GM18505 (cell line): ENCODE data around the gene DUSP15.
"Not testable (repeated sequence)": the region's sequence is repeated elsewhere in the genome, so short reads cannot be mapped to it uniquely, and the experiment has no call there.

Experiments
- ATAC-seq: cut with Tn5 transposase; IDR thresholded peaks from one replicate; pipeline ENCODE4 v1.9.1; 2021; ENCODE audit not compliant: unreplicated experiment
- POLR2A ChIP-seq: IDR thresholded peaks from 4 replicates; pipeline ENCODE4 v1.6.1; 2011; ENCODE audit warnings: borderline replicate concordance; ENCODE audit not compliant: insufficient read depth, insufficient read length; ENCODE audit errors: extremely low read depth

DUSP15 gene, protein sequence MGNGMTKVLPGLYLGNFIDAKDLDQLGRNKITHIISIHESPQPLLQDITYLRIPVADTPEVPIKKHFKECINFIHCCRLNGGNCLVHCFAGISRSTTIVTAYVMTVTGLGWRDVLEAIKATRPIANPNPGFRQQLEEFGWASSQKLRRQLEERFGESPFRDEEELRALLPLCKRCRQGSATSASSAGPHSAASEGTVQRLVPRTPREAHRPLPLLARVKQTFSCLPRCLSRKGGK

DNA sequence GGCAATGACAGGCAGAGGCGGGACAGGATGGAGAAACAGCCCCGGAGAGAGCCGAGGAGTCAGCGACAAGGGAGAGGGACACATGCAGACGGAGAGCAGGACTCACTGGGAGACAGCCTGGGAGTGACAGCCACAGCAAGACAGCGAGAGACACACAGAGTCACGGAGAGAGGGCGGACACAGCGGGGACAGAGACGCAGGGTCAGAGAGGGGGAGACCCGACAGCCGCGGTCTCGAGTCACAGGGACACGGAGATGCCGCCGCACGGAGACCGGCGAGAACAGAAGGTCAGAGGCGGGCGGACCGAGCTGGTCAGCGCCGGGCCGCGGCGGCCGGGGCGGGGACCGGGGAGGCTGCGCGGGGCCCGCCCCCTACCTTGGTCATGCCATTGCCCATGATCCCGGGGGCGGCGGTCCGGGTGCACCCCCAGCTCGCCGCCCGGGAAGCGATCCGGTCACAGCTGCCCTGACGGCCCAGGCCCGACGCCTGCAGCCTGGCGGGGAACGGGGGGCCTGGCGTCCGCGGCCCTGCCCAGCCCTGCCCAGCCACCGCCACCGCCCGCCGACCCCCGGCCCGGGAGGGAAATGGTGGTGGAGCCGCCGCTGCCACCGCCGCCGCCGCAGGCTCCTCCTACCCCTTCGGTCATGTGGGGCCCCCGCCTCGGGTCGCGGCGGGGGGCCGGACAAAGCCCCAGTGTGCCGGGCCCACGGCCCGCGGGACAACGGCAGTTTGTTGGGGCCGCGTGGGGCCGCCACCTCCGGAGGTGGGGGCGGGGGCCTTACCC lies at the start of gene DUSP15, which contains the start of gene TTLL9:
Gene DUSP15 (minus strand): TSS at position 586 of the 784 bp plus-strand sequence. CDS start 190 bp downstream, at position 396.
Gene TTLL9 (plus strand): TSS at position 693 of the 784 bp plus-strand sequence. CDS start 493 bp downstream, outside the sequence.
- TF ChIP-seq POLR2A = no peak
- ATAC-seq = no peak

DNA sequence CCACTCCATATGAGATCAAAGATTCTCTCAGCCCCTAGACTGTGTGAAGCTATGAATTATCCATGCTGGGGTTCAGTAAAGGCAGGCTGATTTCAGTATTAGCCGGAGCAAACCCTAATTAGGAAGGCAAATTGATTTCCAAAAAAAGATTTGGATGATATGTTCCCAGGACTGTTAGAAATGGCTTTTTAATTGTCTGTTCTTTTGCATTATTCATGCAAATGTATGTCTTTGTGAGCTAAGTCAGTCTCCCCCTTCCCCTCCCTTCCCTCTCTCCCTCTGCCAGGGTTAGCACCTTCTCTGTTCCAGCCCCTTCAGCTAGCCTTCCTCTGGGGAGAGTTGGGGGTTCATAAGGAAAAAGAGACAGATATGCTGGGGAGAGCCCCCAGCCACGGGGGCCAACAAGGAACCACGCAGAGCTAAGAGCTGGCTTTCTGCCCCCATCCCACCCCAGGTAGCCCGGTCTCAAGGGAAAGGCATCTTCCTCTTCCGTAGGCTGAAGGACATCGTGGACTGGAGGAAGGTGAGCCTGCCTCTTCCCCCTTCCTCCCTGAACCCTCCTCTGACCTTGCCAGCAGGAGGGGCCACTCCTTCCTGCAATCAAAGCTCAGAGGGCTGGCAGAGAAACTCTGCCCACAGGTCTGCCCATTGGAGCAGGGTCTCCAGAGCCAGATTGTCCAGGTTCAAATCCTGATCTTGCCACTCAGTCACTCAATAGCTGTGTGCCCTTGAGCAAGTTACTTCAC lies 49.3 kb upstream of the DUSP15 start:
- no peak for ATAC-seq
- TF ChIP-seq POLR2A = no peak

DNA sequence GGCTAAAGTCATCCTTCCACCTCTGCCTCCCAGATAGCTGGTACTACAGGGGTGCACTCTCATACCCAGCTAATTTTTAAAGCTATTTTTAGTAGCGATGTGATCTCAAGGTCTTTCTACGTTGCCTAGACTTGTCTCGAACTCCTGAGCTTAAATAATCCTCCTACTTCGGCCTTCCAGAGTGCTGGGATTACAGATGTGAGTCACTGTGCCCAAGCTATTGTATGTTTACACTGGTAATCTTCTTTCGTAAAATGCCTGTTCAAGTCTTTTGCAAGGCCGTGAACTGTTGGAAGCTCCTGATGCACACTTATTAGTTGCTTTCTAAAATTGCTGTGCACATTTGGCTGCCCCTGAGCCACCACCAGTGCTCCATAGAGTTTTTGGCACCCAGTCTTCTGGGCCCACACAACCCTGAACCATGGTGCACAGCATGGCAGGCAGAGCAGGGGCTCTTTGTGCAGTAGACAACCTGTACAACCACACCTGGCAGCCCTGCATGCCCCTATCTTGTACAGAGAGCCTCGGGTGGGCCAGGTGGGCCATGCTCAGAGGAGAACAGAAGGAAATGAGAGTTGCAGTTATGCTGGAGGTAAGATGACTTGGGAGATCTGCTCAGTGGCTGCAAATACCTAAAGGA lies 48.3 kb upstream of the DUSP15 start:
- ATAC-seq = no peak

DNA sequence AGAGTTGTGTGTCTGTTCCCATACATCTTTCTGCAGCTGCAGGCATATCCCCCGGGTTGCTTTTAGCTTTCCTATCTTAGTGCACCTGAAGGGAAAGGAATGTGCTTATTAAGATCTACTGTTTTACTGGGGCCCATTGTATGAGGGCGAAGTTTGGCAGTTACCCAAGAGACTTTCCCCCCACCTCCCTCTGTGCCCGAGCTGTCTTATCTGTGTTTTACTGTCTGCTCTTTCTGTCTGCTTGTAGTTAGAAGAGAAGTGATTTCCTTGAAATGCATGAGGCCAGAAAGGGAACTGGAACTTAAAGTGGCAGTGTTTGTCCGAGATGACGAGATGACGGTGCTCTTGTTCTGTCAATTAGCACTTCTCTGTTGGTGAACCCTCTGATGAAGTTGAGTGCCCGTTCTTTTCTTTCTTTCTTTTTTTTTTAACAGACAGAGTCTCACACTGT lies 47.7 kb upstream of the DUSP15 start:
- not testable (repeated sequence) for ATAC-seq

More for the DNA sequence above, 48.3 kb upstream of the DUSP15 start:
- no peak for TF ChIP-seq POLR2A

DNA sequence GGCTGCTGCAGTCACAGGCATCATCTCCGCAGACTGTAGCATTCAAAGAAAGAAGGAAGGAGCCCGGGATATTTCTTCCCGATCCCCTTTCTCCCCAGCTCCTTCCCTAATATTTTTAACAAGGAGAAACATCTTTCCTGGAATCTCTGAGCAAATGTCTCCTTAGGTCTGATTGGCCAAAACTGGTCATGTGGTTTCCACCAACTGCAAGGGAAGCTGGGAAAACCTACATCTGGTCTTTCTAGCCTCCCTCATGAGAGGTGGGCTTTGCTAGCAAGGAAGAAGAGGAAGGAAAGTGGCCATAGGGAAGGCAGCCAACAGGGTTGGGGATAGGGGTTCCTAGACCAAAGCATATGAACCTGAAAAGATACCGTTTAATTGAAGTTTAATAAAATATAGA lies 46.4 kb upstream of the DUSP15 start:
- no peak for ATAC-seq
- no peak for TF ChIP-seq POLR2A

DNA sequence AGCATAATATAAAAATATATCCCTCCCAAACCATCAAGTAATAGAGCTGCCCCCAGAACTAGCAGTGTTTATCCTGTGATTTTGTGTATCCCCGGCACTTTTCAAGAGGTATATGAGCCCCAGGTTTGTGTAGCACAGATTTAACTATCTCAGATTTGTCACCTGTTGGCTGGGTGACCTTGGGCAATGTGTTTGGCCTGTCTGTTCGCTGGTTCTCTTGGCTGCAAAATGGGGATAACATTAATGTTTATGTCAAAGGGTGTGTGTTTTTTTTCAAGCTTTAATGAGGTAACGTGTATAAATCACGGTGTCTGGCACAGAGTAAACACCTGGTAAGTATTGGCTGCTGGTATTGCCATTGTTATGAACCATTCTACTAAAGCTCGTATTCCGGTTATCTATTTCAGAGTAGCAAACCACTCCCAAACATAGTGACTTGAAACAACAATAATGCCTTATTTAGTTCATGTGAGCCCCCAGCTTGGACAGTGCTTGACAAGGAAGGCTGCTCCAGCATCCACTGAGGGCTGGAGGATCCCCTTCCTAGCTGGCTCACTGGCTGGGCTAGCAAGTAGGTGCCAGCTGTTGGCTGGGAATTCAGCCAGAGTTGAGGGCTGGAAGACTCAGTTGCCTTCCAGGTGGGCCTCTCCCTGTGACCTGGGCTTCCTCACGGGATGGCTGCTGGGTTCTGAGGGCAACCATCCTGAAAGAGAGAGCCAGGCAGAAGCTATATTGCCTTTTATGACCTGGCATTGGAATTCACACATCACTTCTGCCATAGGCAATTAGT lies 45.4 kb upstream of the DUSP15 start:
- ATAC-seq = no peak
- no peak for TF ChIP-seq POLR2A

DNA sequence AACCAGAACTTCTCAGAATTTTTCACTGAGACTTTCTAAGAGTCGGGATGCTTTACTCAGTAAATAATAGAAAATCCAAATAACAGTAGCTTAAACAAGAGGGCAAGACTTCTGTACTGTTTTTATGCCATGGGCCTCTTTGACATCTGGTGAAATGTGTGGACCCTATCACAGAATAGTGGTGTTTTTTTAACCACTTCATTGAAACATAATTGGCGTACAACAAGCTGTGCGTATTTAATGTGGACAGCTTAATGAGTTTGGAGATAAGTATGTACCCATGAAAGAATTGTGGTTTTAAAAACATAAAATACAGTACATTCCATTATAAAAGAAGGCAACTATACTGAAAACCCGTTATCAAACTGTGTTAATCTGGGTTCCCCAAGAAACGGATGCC lies 43.8 kb upstream of the DUSP15 start:
- no peak for TF ChIP-seq POLR2A

DNA sequence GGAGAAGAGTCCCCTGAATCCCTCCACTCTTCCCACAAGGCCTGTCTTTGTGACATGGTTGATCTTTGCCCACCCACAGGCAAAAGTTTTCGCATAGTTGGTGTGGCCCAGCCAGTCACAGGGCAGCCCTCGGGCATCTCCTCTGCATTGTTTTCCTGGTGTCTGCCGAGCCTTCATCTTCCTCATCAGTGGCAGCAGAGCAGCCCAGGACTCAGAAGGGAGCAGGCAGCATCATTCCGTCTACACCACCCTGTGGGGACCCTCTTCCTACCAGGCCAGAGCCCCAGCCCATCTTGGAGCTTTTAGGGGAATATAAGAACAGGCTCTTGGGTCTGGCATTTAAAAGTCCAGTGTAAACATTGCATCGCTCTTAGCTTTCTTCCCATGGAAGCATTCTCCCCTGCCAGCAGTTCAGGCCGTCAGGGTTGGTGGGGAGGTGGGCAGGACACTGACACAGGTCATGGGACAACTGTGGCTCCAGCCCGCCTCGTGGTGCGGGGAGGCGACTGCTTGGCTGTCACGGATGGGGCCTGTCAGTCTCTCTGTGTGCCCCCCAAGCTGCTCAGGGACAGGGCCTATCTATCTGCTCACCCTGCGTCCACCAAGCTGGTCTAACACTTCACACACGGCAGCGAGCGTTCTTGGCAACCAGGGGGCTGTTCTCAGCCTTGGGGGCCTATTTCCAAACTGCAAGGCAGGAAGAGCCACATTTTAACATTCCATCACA lies 43.3 kb upstream of the DUSP15 start:
- no peak for ATAC-seq
- no peak for TF ChIP-seq POLR2A

More for the DNA sequence above, 43.8 kb upstream of the DUSP15 start:
- ATAC-seq = no peak

DNA sequence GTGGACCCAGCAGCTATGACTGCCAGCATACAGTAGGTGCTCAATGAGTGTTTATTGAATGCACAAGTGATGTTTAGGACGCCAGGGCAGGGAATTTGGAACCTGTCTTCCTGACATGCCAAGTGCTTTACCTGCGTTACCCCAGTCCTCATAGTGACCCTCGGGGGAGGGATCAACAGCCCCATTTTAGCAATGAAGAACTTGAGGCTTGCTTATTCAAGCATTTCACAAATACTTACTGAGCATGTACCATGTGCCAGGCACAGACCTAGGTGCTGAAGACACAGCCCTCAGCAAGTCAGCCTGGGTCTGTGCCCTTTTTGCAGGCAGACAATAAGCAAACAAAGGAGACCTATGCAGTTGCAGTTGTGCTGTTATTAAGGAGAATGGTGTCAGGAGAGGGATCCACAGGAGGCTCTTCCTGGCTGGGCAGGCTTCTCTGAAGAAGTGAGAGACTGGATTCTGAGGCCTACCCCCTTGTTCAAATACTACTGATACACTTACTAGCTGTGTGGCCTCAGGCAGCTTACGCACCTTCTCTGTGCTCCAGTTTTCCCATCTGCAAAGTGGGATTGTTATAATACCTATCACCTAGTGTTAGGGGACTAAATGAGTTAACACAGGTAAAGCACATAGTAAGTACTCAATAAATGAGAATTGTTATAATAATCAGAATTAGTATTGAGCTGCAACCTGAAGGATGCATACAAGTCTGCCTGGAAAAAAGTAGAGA lies 39.9 kb upstream of the DUSP15 start:
- no peak for TF ChIP-seq POLR2A
- no peak for ATAC-seq

DNA sequence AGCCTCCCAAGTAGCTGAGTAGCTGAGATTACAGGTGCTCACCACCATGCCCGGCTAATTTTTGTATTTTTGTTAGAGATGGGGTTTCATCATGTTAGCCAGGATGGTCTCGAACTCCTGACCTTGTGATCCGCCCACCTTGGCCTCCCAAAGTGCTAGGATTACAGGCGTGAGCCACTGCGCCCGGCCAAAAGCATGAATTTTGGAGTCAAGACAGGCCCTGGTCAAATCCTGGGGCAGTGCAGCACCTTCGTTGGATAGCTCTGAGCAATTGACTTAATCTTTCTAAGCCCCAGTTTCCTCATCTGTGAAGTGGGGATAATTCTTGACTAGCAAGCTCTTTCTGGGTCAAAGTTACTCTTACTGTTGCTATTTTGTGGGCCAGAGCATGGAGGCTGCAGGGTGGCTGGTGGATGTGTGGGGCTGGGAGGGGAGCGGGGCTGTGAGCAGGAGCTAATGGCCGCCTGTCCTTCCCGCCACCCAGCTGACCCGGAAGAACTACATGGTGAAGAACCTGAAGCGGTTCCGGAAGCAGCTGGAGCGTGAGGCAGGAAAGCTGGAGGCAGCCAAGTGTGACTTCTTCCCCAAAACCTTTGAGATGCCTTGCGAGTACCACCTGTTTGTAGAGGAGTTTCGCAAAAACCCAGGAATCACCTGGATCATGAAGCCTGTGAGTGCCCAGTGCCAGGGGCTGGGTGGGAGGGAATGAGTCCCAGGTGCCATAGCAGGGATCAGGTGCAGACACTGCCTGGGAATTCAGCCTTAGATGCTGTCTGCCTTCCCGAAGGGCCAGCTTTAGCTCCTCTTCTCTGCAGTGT lies 39.1 kb upstream of the DUSP15 start:
- no peak for TF ChIP-seq POLR2A
- ATAC-seq = no peak
